Measurements from ENCODE around the gene ZNF585A.
"Not testable (repeated sequence)": the region's sequence is repeated elsewhere in the genome, so short reads cannot be mapped to it uniquely, and the experiment has no call there.

The ZNF585A gene

GRCh38 chr19:37172368-37173366, at the start of gene ZNF585A:
Gene ZNF585A, minus strand, starts transcription at chr19:37172695. Its CDS starts 2,785 bp downstream, at chr19:37169910.
- DNase-seq (ENCODE audit: low read depth in 2 of 2), result peak; percentile 81 to 89

- no peak for DNase-seq (ENCODE audit: low read depth in 2 of 2)
Measured at GRCh38 chr19:37221136-37221535, 48.6 kb upstream of the ZNF585A start.

- no peak for DNase-seq (ENCODE audit: low read depth in 2 of 2)
Measured at GRCh38 chr19:37220383-37220782, 47.9 kb upstream of the ZNF585A start.

GRCh38 chr19:37218592-37218935, 46.1 kb upstream of the ZNF585A start:
- no peak for DNase-seq (ENCODE audit: low read depth in 2 of 2)

- peak; percentile 68 to 71 for DNase-seq (ENCODE audit: low read depth in 2 of 2)
Measured at GRCh38 chr19:37217775-37218591, 45.5 kb upstream of the ZNF585A start, which contains the start of gene ZNF383. Gene ZNF383, plus strand, starts transcription at chr19:37218214. Its CDS starts 12,240 bp downstream, at chr19:37230454.

- no peak for DNase-seq (ENCODE audit: low read depth in 2 of 2)
Measured at GRCh38 chr19:37217480-37217774, 44.9 kb upstream of the ZNF585A start.

- no peak for DNase-seq (ENCODE audit: low read depth in 2 of 2)
Measured at GRCh38 chr19:37197768-37198167, 25.3 kb upstream of the ZNF585A start.

- DNase-seq (ENCODE audit: low read depth in 2 of 2), result not testable (repeated sequence)
Measured at GRCh38 chr19:37197115-37197514, 24.6 kb upstream of the ZNF585A start.

- not testable (repeated sequence) for DNase-seq (ENCODE audit: low read depth in 2 of 2)
Measured at GRCh38 chr19:37195248-37195647, 22.8 kb upstream of the ZNF585A start.

GRCh38 chr19:37186071-37186470, 13.6 kb upstream of the ZNF585A start:
- not testable (repeated sequence) for DNase-seq (ENCODE audit: low read depth in 2 of 2)

- no peak for DNase-seq (ENCODE audit: low read depth in 2 of 2)
Measured at GRCh38 chr19:37165635-37166034, 6.9 kb downstream of the ZNF585A start.

GRCh38 chr19:37160153-37160552, 12.3 kb downstream of the ZNF585A start:
- DNase-seq (ENCODE audit: low read depth in 2 of 2), result no peak

GRCh38 chr19:37148214-37148613, 24.3 kb downstream of the ZNF585A start:
- no peak for DNase-seq (ENCODE audit: low read depth in 2 of 2)

- DNase-seq (ENCODE audit: low read depth in 2 of 2), result no peak
Measured at GRCh38 chr19:37136111-37136510, 36.4 kb downstream of the ZNF585A start.

- DNase-seq (ENCODE audit: low read depth in 2 of 2), result no peak
Measured at GRCh38 chr19:37128821-37129177, 43.7 kb downstream of the ZNF585A start.

GRCh38 chr19:37127999-37128820, 44.3 kb downstream of the ZNF585A start:
- no peak for DNase-seq (ENCODE audit: low read depth in 2 of 2)

GRCh38 chr19:37122093-37122492, 50.4 kb downstream of the ZNF585A start:
- DNase-seq (ENCODE audit: low read depth in 2 of 2), result not testable (repeated sequence)

GRCh38 chr19:37114001-37114400, 58.5 kb downstream of the ZNF585A start:
- no peak for DNase-seq (ENCODE audit: low read depth in 2 of 2)

GRCh38 chr19:37111753-37112152, 60.7 kb downstream of the ZNF585A start:
- not testable (repeated sequence) for DNase-seq (ENCODE audit: low read depth in 2 of 2)

- not testable (repeated sequence) for DNase-seq (ENCODE audit: low read depth in 2 of 2)
Measured at GRCh38 chr19:37104135-37104534, 68.4 kb downstream of the ZNF585A start.

GRCh38 chr19:37098570-37098969, 73.9 kb downstream of the ZNF585A start:
- DNase-seq (ENCODE audit: low read depth in 2 of 2), result no peak

GRCh38 chr19:37095859-37096258, 76.6 kb downstream of the ZNF585A start:
- no peak for DNase-seq (ENCODE audit: low read depth in 2 of 2)

Data from activated CD8-positive, alpha-beta memory T cell treated with anti-CD3 and anti-CD28 coated beads for 4 hours (primary cell).